Hematopoietic multipotent progenitor cell treated with erythropoietin and hydrocortisone succinate and interleukin-3 and kit ligand, for 8 days (in vitro differentiated cells): Measurements from ENCODE around the gene MASTL.

Source experiments
- DNase-seq: peaks from one replicate; pipeline ENCODE4 v3.0.0-alpha.2; 2015

Gene MASTL

GRCh38 chr10:27225642-27226257 is 70.6 kb downstream of the MASTL start:
- DNase-seq: no peak

- no peak for DNase-seq
Measured at GRCh38 chr10:27230022-27230421, 74.9 kb downstream of the MASTL start.

DNA sequence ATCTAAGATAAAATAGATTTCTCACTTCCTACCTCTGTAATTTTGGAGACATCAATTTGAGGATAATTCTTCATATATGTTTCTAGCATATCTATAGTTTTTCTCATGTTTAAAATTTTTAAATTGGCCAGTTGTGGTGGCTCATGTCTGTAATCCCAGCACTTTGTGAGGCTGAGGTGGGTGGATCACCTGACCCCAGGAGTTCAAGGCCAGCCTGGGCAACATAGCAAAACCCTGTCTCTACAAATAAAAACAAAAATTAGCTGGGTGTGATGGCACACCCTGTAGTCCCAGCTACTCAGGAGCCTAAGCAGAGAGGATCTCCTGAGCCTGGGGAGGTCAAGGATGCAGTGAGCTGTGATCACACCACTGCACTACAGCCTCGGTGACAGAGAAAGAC is 80.6 kb downstream of the MASTL start:
- no peak for DNase-seq
